Stimulated activated CD4-positive, alpha-beta T cell treated with anti-CD3 and anti-CD28 coated beads, Interleukin-2, amount 100 ng/mL, for 24 hours (primary cell): ENCODE results near the gene HOXC11.

Experiments
- DNase-seq, 2 donors: peaks; one replicate each; pipeline ENCODE4 v3.0.0-alpha.2; 2020

HOXC11 gene

GRCh38 chr12:54012631-54013409 is 39.9 kb downstream of the HOXC11 start:
- DNase-seq, result no peak

DNA sequence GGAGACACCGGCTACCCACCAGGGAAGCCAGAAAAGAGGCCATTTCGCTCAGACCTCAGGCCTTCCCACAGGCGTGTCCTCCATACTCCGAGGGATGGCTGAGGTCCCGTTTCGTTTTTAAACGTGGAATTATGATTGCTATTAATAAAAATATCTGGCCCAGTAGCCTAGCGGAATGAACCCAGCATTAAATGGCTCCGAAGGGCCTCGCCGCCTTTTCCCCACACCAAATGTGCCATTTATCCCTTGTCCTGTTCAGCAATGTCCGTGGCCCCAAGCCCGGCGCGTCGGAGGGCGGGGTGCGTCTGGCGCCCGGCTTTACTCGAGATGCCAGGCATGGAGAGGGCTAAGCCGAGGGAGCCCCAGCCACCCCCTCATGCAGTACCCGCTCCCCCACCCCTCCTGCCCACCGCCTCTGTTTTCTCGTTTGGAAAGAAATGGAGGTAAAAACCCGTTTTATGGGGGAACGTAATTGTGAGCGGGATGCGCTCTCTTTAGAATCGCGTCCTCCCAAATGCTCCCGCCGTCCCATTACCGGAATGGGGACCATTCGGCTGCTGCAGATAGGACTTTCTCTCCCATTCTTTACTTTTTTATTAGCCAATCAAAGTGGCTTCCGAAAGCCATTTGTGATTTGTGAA is 41.6 kb downstream of the HOXC11 start:
- DNase-seq, result no peak

DNA sequence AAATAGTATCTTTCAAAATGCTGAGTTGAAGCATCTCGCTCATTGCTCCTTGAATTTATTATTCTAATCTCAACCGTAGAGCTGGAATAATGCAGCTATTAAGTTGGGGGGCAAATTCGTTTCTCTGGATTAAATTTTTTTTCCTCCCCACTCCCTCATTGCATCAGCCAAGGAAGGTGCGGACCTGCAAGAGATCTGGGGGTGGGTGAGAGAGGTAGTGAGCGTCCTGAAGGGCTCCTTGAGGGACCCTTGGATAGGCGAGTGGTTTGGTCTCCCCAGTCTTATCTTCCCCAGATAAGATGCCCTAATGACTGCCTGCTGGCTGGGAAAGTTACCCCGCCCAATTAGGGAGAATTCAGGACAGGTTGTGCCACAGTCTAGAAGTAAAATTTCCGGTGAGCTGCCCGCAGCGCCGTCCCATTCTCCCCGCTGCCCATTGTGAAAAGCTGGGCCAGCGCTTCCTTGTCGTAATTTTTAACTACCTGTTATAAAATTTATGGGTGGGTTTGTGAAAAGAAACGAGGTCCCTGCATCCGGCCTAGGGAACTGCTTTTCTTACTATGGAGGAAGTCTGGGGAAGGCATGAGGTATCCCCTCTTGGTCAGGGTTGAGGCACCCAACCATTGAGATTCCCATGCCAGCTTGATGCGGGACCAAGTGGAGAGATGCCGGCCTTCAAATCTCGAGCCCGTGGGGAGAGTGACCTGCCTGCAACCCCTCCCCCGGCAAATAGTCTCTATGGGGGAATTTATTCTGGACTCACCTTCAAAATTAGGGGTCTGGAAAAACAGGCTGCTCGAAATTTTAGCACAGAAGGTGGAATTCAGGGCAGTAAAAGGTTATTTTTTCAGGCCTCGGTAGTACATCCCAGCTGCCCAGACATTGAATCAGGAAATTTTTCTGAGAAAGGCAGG is 42.3 kb downstream of the HOXC11 start:
- no peak for DNase-seq

GRCh38 chr12:54016051-54016450 is 43.1 kb downstream of the HOXC11 start:
- DNase-seq, result no peak

GRCh38 chr12:54016478-54016964 is 43.6 kb downstream of the HOXC11 start:
- no peak for DNase-seq

DNA sequence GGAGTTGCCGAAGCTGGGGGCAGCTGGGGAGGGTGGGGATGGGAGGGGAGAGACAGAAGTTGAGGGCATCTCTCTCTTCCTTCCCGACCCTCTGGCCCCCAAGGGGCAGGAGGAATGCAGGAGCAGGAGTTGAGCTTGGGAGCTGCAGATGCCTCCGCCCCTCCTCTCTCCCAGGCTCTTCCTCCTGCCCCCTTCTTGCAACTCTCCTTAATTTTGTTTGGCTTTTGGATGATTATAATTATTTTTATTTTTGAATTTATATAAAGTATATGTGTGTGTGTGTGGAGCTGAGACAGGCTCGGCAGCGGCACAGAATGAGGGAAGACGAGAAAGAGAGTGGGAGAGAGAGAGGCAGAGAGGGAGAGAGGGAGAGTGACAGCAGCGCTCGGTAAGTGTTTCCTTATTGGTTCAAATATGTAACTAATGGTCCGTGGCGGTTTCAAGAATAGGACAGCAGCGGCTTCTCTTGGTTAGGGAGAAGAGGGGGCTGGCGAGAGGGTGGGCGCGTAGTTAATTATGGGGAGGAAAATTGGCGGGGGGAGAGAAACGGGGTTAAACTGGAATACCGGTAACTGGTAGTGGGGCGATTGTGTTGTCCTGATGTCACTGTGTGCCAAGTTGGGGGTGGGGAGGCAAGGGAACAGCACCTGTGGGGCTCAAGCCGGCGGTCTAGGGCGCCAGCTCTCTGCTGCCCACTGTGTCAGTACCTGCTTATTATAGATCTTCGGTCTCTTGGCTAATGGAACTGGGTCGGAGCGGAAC is 44.3 kb downstream of the HOXC11 start:
- DNase-seq, result no peak

DNA sequence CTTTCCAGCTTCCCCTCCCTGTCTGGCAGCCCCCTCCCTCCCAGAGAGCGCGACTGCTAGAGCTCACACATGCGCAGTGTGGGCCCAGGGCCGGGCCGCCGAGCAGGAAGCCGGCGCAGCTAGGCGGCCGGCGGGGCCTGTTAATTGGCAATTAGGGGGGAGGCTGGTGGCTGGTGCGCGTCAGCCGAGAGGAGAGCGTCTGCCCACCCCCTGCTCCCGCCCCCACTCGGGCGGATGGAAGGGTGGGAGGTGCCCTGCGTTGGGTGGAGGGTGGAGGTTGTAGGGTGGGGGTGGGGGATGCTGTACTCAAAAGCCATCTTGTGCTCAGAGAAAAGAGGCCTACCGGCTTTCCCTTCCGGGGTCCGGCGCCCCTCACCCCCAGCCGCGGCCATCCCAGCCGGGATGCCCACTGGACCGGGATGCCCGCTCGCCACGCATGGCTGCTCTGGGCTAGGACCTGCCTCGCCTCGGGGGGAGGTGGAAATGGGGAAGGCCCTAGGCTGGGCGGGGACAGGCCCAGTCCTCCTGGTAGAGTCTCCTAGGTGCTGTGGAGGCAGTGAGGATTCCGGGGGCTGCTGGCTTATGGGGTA is 45.0 kb downstream of the HOXC11 start:
- peak; percentile 69 to 76 for DNase-seq

- DNase-seq, result no peak
Observed at GRCh38 chr12:54018468-54018984, 45.6 kb downstream of the HOXC11 start.

DNA sequence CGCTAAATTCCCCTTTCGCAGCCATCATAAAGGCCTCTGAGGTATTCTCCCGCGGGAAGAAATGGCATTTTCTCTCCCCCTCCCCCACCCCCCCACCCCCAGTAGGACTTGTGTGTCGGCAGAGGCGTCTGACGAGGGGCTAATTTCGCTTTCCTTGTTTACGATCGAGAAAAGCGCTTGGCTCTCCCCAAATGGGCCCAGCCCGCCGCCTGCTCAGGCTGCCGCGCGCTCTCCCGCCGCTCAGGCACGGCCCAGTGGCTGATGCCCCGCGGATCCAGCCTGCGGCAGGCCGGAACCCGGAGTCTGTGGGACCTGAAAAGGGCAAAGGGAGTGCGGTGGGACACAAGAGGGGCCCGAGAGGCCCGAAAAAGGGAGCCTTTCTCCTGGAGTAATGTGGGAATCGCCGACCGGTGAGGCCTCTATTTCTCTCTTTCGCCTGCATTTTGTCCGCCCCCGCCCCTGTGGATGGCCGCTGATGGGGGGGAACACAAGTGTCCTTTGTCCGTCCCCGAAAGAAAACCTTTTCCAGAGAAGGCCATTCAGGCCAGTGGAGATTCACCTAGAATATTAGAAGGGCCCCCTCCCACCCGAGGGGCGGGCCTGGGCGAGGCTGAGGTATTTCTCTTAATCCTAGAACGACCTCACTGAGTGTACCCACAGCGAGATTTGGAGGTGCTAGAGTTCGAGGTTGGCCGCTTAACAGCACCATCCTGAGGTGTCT is 46.3 kb downstream of the HOXC11 start:
- DNase-seq, result no peak

GRCh38 chr12:54019924-54020590 is 47.1 kb downstream of the HOXC11 start:
- DNase-seq, result no peak

DNA sequence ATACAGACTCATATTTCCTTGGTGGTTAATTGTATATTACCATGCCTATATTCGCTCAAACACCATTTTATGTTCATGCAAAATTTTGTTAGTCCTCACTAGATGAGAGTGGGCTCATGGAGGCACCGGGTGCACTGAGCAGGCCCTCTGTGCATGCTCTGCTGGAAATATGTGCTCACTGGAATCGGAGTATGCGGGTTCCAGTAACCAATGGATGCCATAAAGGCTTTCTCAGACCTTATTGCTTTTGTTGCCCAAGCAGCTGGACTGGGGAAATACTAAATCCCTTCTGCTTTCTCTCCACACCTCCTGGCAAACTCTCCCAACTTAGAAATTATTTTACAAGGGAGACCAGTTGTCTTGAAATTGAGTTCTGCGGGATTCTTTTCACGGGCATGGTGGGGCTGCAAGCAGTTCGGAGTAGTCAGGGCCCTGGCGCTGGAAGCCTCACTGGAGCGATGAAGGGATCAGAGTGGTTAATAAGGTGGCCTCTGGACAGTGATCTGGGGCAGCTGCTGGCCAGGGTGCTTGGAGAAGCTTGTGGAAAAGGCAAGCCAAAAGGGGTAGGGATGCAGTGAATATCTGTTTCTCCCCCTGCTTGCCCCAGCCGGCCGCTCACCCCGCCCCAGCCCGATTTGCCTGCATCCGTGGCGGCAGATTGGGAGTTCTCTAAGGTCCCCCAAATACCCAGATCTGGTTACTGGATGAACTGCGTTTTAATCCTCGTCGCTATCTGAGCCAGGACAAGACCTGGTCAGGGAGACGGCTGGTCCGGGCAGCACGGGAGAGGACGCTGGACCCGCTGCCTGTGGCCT is 47.9 kb downstream of the HOXC11 start:
- DNase-seq, result no peak

- no peak for DNase-seq
Observed at GRCh38 chr12:54021432-54022013, 48.6 kb downstream of the HOXC11 start.

- DNase-seq, result no peak
Observed at GRCh38 chr12:54022960-54023884, 50.3 kb downstream of the HOXC11 start.

DNA sequence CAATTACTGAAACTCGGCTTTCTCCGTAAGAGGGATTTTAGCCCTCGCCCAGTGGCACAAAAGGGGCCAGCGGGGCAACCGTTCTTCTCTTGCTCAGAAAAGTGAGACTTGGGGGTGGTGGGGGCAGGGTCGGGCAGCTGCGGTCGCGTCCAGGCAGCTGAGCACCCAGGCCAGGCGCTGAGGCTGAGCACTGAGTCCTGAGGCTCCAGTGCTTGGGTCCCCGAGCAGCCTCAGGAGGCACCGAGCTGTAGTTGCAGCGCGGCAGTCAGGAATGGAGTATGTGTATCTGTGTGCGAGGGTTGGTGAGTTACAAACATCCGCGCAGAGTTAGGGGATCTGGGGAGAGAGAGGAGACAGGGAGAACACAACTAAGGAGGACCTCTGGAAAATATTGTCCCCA is 51.2 kb downstream of the HOXC11 start:
- no peak for DNase-seq

DNA sequence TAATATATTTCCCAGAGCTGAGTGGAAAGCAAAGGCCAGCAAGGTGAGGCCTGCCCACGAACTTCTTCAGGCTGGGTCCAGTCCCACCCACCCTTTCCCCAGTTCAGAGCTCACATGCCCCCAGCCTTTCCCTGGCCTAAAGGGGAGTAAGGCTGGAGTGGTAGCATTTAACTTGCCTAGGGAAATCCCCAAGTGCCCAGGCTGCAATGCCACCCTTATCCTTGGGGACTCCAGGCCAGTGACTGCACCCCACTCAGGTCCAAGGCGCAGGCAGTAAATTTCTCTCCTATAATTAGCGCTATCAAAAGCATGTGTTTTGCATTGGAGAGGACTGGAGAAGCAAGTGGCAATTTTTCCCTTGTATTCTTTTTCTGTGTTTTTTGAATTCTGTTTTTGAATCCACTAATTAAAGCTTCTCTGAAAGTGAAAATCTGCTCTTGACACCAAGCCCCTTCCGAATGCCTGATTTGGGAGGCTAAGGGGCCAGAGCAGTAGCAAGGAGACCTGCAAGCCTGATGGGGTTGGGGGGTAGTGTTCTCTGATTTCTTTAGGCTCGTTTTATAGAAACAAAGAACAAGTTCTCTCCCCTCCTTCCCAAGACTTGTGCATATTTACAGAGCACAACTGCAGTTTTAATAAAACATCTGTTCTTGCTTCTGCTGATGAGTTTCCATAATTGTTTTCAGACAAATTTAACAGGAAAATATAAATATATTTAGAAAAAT is 51.8 kb downstream of the HOXC11 start:
- no peak for DNase-seq

GRCh38 chr12:54025499-54026405 is 52.8 kb downstream of the HOXC11 start:
- DNase-seq, result no peak
